UCSD-AML1 (cell line): Measurements from ENCODE around the gene SMPD3.

Experiments used
- DNase-seq: peaks from one replicate; lab custom pipeline; 2025; ENCODE audit not compliant: unreplicated experiment; lab: John Stamatoyannopoulos, UW

SMPD3 gene

GRCh38 chr16:68371706-68372380 lies 76.5 kb downstream of the SMPD3 start:
- no peak for DNase-seq

- DNase-seq = no peak
These were observed 77.0 kb downstream of the SMPD3 start for GRCh38 chr16:68371276-68371651.

GRCh38 chr16:68370581-68371275 lies 77.6 kb downstream of the SMPD3 start:
- no peak for DNase-seq

GRCh38 chr16:68369697-68370580 lies 78.4 kb downstream of the SMPD3 start:
- DNase-seq = peak; percentile 80

GRCh38 chr16:68369168-68369567 lies 79.1 kb downstream of the SMPD3 start:
- no peak for DNase-seq

GRCh38 chr16:68368301-68368888 lies 79.9 kb downstream of the SMPD3 start:
- DNase-seq = no peak

- no peak for DNase-seq
These were observed 80.4 kb downstream of the SMPD3 start for GRCh38 chr16:68367891-68368290.

- no peak for DNase-seq
These were observed 80.9 kb downstream of the SMPD3 start for GRCh38 chr16:68367440-68367839.

- peak; percentile 43 for DNase-seq
These were observed 81.3 kb downstream of the SMPD3 start for GRCh38 chr16:68367030-68367429.

GRCh38 chr16:68366062-68366461 lies 82.2 kb downstream of the SMPD3 start:
- DNase-seq = no peak

- no peak for DNase-seq
These were observed 83.0 kb downstream of the SMPD3 start for GRCh38 chr16:68365167-68365817.

GRCh38 chr16:68364561-68364998 lies 83.7 kb downstream of the SMPD3 start:
- DNase-seq = no peak

GRCh38 chr16:68363658-68364521 lies 84.4 kb downstream of the SMPD3 start:
- no peak for DNase-seq

GRCh38 chr16:68362947-68363657 lies 85.2 kb downstream of the SMPD3 start:
- DNase-seq = no peak

GRCh38 chr16:68362262-68362913 lies 85.9 kb downstream of the SMPD3 start:
- DNase-seq = no peak

- no peak for DNase-seq
These were observed 86.8 kb downstream of the SMPD3 start for GRCh38 chr16:68361485-68361884.

GRCh38 chr16:68360956-68361355 lies 87.4 kb downstream of the SMPD3 start:
- no peak for DNase-seq

- DNase-seq = no peak
These were observed 87.8 kb downstream of the SMPD3 start for GRCh38 chr16:68360547-68360946.
